ENCODE measurements around the gene EYS. TPM values are rescaled to one million over a fixed set of nuclear protein-coding genes. Genes with fewer than 3 reads are reported as not detected.

EYS gene
- total RNA-seq, 1 experiment from 2014 or later: 1.5 TPM

DNA sequence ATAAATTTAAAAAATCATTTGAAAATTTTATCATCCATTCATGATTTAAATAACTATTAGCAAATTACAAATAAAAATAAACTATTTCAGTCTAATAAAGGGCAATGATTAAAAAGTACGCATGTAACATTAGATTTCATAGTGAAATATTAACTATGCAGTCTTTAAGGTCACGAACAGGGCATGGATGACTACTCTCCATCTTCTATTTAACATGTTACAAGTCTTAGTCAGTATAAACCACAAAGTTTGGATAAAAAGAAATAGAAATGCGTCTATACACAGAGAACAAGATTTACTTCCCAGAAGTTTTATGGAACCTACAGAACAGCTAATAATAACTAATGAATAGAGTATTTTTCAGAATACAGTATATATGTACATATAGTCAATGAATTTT, 1016.0 kb downstream of the EYS start:
- Mint-ChIP-seq H3K27ac (ENCODE audit: low read depth, unreplicated experiment) (no peak overlapping the region), H3K4me1 (ENCODE audit: insufficient read depth, unreplicated experiment) (no peaks in the 10 kb centered on the region), H3K9me3 (ENCODE audit: unreplicated experiment) (no peaks in the 10 kb centered on the region), H3K27me3 (ENCODE audit: insufficient read depth, unreplicated experiment) (no peaks in the 10 kb centered on the region), H3K4me3 (ENCODE audit: unreplicated experiment) (no peak overlapping the region), H3K36me3 (ENCODE audit: insufficient read depth, unreplicated experiment) (no peaks in the 10 kb centered on the region)
- intact Hi-C loops (cut with micrococcal nuclease): no loop called here
- no peak for DNase-seq (ENCODE audit: unreplicated experiment)
- TF ChIP-seq, protein P1, sequence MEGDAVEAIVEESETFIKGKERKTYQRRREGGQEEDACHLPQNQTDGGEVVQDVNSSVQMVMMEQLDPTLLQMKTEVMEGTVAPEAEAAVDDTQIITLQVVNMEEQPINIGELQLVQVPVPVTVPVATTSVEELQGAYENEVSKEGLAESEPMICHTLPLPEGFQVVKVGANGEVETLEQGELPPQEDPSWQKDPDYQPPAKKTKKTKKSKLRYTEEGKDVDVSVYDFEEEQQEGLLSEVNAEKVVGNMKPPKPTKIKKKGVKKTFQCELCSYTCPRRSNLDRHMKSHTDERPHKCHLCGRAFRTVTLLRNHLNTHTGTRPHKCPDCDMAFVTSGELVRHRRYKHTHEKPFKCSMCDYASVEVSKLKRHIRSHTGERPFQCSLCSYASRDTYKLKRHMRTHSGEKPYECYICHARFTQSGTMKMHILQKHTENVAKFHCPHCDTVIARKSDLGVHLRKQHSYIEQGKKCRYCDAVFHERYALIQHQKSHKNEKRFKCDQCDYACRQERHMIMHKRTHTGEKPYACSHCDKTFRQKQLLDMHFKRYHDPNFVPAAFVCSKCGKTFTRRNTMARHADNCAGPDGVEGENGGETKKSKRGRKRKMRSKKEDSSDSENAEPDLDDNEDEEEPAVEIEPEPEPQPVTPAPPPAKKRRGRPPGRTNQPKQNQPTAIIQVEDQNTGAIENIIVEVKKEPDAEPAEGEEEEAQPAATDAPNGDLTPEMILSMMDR (IDR thresholded peaks at IDR 0.05; ENCODE audit: unreplicated experiment): no peak
- ChIA-PET POLR2A (no interaction called here), CTCF (no interaction called here)
- no TSS peak for BruUV-seq (replicated peaks)

DNA sequence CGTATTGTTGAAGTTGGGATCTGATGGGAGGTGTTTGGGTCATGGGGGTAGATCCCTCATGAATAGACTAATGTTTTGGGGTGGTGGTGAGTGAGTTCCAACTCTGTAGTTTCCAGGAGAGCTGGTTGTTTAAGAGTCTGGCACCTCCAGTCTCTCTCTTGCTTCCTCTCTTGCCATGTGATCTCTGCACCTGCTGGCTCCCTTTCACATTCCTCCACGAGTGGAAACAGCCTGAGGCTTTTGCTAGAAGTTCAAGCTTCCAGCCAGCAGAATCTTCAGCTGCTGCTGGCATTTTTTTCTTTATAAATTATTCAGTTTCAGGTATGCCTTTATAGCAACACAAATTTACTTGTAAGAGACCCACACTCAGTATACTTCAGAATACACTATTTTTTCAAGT, 1021.6 kb downstream of the EYS start:
- Mint-ChIP-seq H3K4me1 (ENCODE audit: insufficient read depth, unreplicated experiment) (peaks cover 6% of the 10 kb centered on the region), H3K36me3 (ENCODE audit: insufficient read depth, unreplicated experiment) (no peaks in the 10 kb centered on the region), H3K27ac (ENCODE audit: low read depth, unreplicated experiment) (no peak overlapping the region), H3K4me3 (ENCODE audit: unreplicated experiment) (no peak overlapping the region), H3K27me3 (ENCODE audit: insufficient read depth, unreplicated experiment) (no peaks in the 10 kb centered on the region), H3K9me3 (ENCODE audit: unreplicated experiment) (peaks cover 7% of the 10 kb centered on the region)
- TF ChIP-seq, protein P1 (IDR thresholded peaks at IDR 0.05; ENCODE audit: unreplicated experiment): no peak
- intact Hi-C loops (cut with micrococcal nuclease): no loop called here
- ChIA-PET CTCF (no interaction called here), POLR2A (no interaction called here)
- DNase-seq (ENCODE audit: unreplicated experiment): no peak
- no TSS peak for BruUV-seq (replicated peaks)

DNA sequence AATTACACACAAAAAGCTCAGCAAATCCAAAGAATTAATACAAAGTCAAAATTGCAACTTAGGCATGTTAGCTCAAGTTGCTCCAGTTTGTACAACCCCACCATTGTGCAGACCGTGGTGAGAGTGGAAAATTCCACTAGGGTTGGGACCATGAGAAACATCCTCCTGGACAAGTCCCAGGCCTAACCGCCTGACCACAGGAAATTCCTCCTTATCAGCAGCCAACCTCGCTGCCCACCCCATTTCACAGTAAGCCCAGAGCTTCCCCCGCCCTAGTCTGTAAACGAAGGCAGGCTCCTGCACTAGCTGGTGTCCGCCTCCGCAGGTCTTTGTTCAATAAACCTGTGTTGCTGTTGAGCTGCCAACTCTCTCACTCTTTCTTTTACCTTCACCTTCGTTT, 1023.3 kb downstream of the EYS start:
- Mint-ChIP-seq H3K36me3 (ENCODE audit: insufficient read depth, unreplicated experiment) (no peaks in the 10 kb centered on the region), H3K27ac (ENCODE audit: low read depth, unreplicated experiment) (no peak overlapping the region), H3K27me3 (ENCODE audit: insufficient read depth, unreplicated experiment) (no peaks in the 10 kb centered on the region), H3K4me1 (ENCODE audit: insufficient read depth, unreplicated experiment) (peaks cover 18% of the 10 kb centered on the region), H3K9me3 (ENCODE audit: unreplicated experiment) (peaks cover 7% of the 10 kb centered on the region), H3K4me3 (ENCODE audit: unreplicated experiment) (no peak overlapping the region)
- TF ChIP-seq, protein P1 (IDR thresholded peaks at IDR 0.05; ENCODE audit: unreplicated experiment): no peak
- ChIA-PET CTCF (no interaction called here), POLR2A (interaction anchor here (0.7 kb wide), 1 partner anchor 374 kb away, joined by 3 read pairs; no protein-coding TSS in a partner anchor)
- no peak for DNase-seq (ENCODE audit: unreplicated experiment)
- intact Hi-C loops (cut with micrococcal nuclease): no loop called here
- BruUV-seq (replicated peaks): no TSS peak

DNA sequence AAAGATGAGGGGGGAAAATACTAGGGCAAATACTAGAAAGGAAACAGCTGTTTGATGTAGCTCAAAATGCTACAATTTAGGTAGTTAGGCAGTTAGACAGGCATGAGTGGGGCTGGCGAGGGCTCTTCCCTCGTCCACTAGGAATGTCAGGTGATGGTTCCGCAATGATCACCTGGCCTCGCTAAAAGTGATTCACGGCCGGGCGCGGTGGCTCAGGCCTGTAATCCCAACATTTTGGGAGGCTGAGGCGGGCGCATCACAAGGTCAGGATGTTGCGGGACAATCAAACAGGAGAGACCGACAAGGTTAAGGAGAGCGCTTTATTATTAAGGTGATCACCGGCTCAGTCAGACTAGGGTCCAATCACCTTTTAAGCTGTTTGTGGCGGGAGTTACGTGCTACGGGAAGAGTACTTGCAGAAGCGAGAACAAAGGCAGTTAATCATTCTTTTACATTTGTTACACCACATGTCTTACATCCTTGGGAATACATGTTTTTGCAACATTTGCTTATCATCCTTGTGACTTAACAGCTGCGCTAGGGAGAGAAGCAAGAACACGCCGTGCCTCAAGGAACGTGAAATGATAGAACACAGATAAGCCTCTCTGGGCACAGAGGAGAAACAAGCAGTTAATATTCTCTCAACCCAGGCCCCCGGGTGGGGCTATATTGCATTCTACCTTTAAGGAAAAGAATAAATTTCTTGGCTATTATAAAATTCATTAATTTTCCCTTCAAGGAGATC, 1025.4 kb downstream of the EYS start:
- no peak for DNase-seq (ENCODE audit: unreplicated experiment)
- TF ChIP-seq, protein P1 (IDR thresholded peaks at IDR 0.05; ENCODE audit: unreplicated experiment): no peak
- Mint-ChIP-seq H3K4me1 (ENCODE audit: insufficient read depth, unreplicated experiment) (peaks cover 18% of the 10 kb centered on the region), H3K9me3 (ENCODE audit: unreplicated experiment) (peaks cover 7% of the 10 kb centered on the region), H3K36me3 (ENCODE audit: insufficient read depth, unreplicated experiment) (no peaks in the 10 kb centered on the region), H3K27ac (ENCODE audit: low read depth, unreplicated experiment) (no peak overlapping the region), H3K27me3 (ENCODE audit: insufficient read depth, unreplicated experiment) (no peaks in the 10 kb centered on the region), H3K4me3 (ENCODE audit: unreplicated experiment) (no peak overlapping the region)
- BruUV-seq (replicated peaks): no TSS peak
- intact Hi-C loops (cut with micrococcal nuclease): no loop called here
- ChIA-PET POLR2A (no interaction called here), CTCF (interaction anchor here (0.6 to 0.7 kb wide), 2 partner anchors 19 to 25 kb away, joined by 3 read pairs; no protein-coding TSS in a partner anchor)

Measured in MCF 10A (cell line).